22Rv1 (cell line): ENCODE measurements around the gene CYP1B1.
"Not testable (repeated sequence)": the region's sequence is repeated elsewhere in the genome, so short reads cannot be mapped to it uniquely, and the experiment has no call there.

Experiments
- H3K27ac ChIP-seq: fragments of 450-650 bp; 2 replicates; pipeline ENCODE4 v1.5.1; 2017
- ZFX ChIP-seq: fragments of 450-650 bp; IDR thresholded peaks from 2 replicates; pipeline ENCODE4 v1.6.1; 2017; ENCODE audit warnings: antibody characterized with exemption, borderline replicate concordance
- TF ChIP-seq, protein P1 (sequence below): fragments of 450-650 bp; IDR thresholded peaks from 2 replicates; pipeline ENCODE4 v1.5.1; 2017; ENCODE audit warnings: mild to moderate bottlenecking

Gene CYP1B1

GRCh38 chr2:38026846-38027245 is 49.1 kb downstream of the CYP1B1 start:
- TF ChIP-seq, protein P1, sequence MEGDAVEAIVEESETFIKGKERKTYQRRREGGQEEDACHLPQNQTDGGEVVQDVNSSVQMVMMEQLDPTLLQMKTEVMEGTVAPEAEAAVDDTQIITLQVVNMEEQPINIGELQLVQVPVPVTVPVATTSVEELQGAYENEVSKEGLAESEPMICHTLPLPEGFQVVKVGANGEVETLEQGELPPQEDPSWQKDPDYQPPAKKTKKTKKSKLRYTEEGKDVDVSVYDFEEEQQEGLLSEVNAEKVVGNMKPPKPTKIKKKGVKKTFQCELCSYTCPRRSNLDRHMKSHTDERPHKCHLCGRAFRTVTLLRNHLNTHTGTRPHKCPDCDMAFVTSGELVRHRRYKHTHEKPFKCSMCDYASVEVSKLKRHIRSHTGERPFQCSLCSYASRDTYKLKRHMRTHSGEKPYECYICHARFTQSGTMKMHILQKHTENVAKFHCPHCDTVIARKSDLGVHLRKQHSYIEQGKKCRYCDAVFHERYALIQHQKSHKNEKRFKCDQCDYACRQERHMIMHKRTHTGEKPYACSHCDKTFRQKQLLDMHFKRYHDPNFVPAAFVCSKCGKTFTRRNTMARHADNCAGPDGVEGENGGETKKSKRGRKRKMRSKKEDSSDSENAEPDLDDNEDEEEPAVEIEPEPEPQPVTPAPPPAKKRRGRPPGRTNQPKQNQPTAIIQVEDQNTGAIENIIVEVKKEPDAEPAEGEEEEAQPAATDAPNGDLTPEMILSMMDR: no peak
- no peak for TF ChIP-seq ZFX
- no peak overlapping the region for H3K27ac ChIP-seq

- TF ChIP-seq, protein P1: no peak
- no peak for TF ChIP-seq ZFX
- H3K27ac ChIP-seq: no peak overlapping the region
Measured at GRCh38 chr2:38021589-38021988, 54.4 kb downstream of the CYP1B1 start.

- H3K27ac ChIP-seq: not testable (repeated sequence)
Measured at GRCh38 chr2:38020359-38021069, 55.4 kb downstream of the CYP1B1 start.

GRCh38 chr2:38017836-38018235 is 58.1 kb downstream of the CYP1B1 start:
- H3K27ac ChIP-seq: no peak overlapping the region
- TF ChIP-seq, protein P1: no peak
- TF ChIP-seq ZFX: no peak
